SU-DHL-6 (cell line): ENCODE results near the gene AMH.

Experiments
- EZH2phosphoT487 ChIP-seq: fragments of 200-600 bp; sonication (generic), shearing (Covaris generic); conservative IDR thresholded peaks from 2 replicates; pipeline ENCODE4 v1.6.1; 2018; ENCODE audit warnings: mild to moderate bottlenecking, antibody characterized with exemption, low read length, moderate library complexity, mixed read lengths
- TF ChIP-seq, protein P1 (sequence below): fragments of 200-600 bp; sonication (generic); IDR thresholded peaks from one replicate; pipeline ENCODE4 v1.5.1; 2017; ENCODE audit warnings: antibody characterized with exemption, mild to moderate bottlenecking, low read length, moderate library complexity; ENCODE audit not compliant: insufficient read depth, poor library complexity, severe bottlenecking

DNA sequence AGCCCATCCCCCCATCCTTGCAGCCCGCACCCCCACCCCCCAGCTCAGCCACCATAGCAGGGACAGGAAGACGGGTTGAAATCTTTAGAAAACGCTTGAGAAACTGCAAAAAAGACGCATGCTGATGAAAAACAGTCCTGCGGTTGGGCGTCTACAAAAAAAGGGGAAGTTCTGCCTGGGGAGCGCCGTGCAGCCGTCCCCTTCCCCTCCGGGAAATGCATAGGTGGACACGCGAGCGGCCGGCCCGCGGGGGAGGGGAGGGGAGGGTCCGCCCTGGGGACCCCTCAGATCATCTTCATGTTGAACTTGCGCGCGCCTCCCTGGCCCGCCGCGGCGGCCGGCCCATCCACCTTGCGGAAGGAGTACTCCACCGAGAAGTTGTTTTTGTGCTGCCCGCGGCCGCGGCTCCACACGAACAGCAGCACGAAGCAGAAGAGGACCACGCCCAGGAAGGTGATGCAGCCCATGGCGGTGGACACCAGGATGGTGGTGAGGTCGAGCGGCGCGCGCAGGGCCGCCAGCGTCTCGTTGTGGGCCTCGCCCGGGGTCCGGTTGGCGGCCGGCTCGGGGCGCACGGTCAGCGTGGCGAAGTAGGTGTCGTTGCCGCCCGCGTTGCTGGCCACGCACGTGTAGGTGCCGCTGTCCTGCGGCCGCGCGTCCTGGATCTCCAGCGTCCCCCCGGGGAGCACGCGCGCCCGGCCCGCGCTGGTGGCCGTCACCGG lies 40.8 kb downstream of the AMH start:
- TF ChIP-seq, protein P1, sequence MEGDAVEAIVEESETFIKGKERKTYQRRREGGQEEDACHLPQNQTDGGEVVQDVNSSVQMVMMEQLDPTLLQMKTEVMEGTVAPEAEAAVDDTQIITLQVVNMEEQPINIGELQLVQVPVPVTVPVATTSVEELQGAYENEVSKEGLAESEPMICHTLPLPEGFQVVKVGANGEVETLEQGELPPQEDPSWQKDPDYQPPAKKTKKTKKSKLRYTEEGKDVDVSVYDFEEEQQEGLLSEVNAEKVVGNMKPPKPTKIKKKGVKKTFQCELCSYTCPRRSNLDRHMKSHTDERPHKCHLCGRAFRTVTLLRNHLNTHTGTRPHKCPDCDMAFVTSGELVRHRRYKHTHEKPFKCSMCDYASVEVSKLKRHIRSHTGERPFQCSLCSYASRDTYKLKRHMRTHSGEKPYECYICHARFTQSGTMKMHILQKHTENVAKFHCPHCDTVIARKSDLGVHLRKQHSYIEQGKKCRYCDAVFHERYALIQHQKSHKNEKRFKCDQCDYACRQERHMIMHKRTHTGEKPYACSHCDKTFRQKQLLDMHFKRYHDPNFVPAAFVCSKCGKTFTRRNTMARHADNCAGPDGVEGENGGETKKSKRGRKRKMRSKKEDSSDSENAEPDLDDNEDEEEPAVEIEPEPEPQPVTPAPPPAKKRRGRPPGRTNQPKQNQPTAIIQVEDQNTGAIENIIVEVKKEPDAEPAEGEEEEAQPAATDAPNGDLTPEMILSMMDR = no peak
- no peak for TF ChIP-seq EZH2phosphoT487
